Activated CD8-positive, alpha-beta memory T cell treated with anti-CD3 and anti-CD28 coated beads for 4 hours (primary cell): ENCODE measurements around the gene SGMS1.
"Not testable (repeated sequence)": the region's sequence is repeated elsewhere in the genome, so short reads cannot be mapped to it uniquely, and the experiment has no call there.

Experiments
- DNase-seq, 2 donors: peaks; one replicate each; pipeline ENCODE4 v3.0.0-alpha.2; 2020; ENCODE audit warnings: low read depth in 2 of 2

The SGMS1 gene

GRCh38 chr10:50508315-50509051, 115.3 kb downstream of the SGMS1 start:
- DNase-seq: no peak

- no peak for DNase-seq
Measured at GRCh38 chr10:50506861-50507573, 116.7 kb downstream of the SGMS1 start.

GRCh38 chr10:50504389-50504788, 119.4 kb downstream of the SGMS1 start:
- DNase-seq: no peak

GRCh38 chr10:50503661-50504320, 120.0 kb downstream of the SGMS1 start:
- DNase-seq: no peak

GRCh38 chr10:50503156-50503555, 120.6 kb downstream of the SGMS1 start:
- DNase-seq: not testable (repeated sequence)

GRCh38 chr10:50501924-50502452, 121.8 kb downstream of the SGMS1 start:
- no peak for DNase-seq

GRCh38 chr10:50501478-50501877, 122.3 kb downstream of the SGMS1 start:
- no peak for DNase-seq

GRCh38 chr10:50498465-50498864, 125.3 kb downstream of the SGMS1 start:
- no peak for DNase-seq

GRCh38 chr10:50497758-50498157, 126.0 kb downstream of the SGMS1 start:
- no peak for DNase-seq

GRCh38 chr10:50496228-50496627, 127.5 kb downstream of the SGMS1 start:
- DNase-seq: no peak

- no peak for DNase-seq
Measured at GRCh38 chr10:50490241-50490640, 133.5 kb downstream of the SGMS1 start.

- not testable (repeated sequence) for DNase-seq
Measured at GRCh38 chr10:50484550-50484949, 139.2 kb downstream of the SGMS1 start.

- DNase-seq: no peak
Measured at GRCh38 chr10:50480054-50481007, 143.4 kb downstream of the SGMS1 start.

- no peak for DNase-seq
Measured at GRCh38 chr10:50477287-50478203, 146.2 kb downstream of the SGMS1 start.

GRCh38 chr10:50473756-50474155, 150.0 kb downstream of the SGMS1 start:
- no peak for DNase-seq

- DNase-seq: no peak
Measured at GRCh38 chr10:50472914-50473313, 150.8 kb downstream of the SGMS1 start.

GRCh38 chr10:50471583-50471975, 152.2 kb downstream of the SGMS1 start:
- no peak for DNase-seq

GRCh38 chr10:50470798-50471582, 152.8 kb downstream of the SGMS1 start:
- no peak for DNase-seq

GRCh38 chr10:50470345-50470744, 153.4 kb downstream of the SGMS1 start:
- no peak for DNase-seq
